Activated naive CD8-positive, alpha-beta T cell treated with anti-CD3 and anti-CD28 coated beads, Interleukin-2, amount 10 ng/mL, durations not matched to agents 7 days and 5 days (primary cell): ENCODE measurements around the gene SPAAR. TPM values are rescaled to one million over a fixed set of nuclear protein-coding genes. Genes with fewer than 3 reads are reported as not detected.
"Not testable (repeated sequence)": the region's sequence is repeated elsewhere in the genome, so short reads cannot be mapped to it uniquely, and the experiment has no call there.

ENCODE experiments used
- ATAC-seq: fragments of 150-1000 bp; cut with Tn5 transposase; one replicate; pipeline ENCODE4 v1.10.0; 2021; ENCODE audit warnings: low read depth, moderate library complexity
- POLR2A ChIA-PET: fragments of 350-600 bp; sonication (Branson Sonifier 250); formaldehyde crosslinking; loops from one replicate; lab custom pipeline; 2021; ENCODE audit warnings: antibody characterized with exemption; lab: Charles Lee
- DNase-seq: peaks from one replicate; pipeline ENCODE4 v3.0.0; 2021
- H3K27ac Mint-ChIP-seq: one replicate; pipeline ENCODE4 v1.8.0; 2022; ENCODE audit warnings: mild to moderate bottlenecking, mixed read lengths
- H3K27me3 Mint-ChIP-seq: one replicate; pipeline ENCODE4 v1.8.0; 2022; ENCODE audit warnings: mild to moderate bottlenecking, moderate library complexity, mixed read lengths
- H3K36me3 Mint-ChIP-seq: one replicate; pipeline ENCODE4 v1.8.0; 2021; ENCODE audit warnings: mild to moderate bottlenecking, mixed read lengths
- H3K4me1 Mint-ChIP-seq: one replicate; pipeline ENCODE4 v1.8.0; 2021; ENCODE audit warnings: mixed read lengths
- H3K4me3 Mint-ChIP-seq: one replicate; pipeline ENCODE4 v1.8.0; 2022; ENCODE audit warnings: mild to moderate bottlenecking, moderate library complexity, mixed read lengths
- H3K9me3 Mint-ChIP-seq: one replicate; pipeline ENCODE4 v1.8.0; 2021; ENCODE audit warnings: mixed read lengths
- total RNA-seq, 2 experiments: library from RNA; stranded (reverse); gene quantifications; one replicate each; pipeline ENCODE4 v1.2.3, GENCODE V29; 2021

SPAAR gene
- total RNA-seq, 2 experiments from 2014 or later = not detected

DNA sequence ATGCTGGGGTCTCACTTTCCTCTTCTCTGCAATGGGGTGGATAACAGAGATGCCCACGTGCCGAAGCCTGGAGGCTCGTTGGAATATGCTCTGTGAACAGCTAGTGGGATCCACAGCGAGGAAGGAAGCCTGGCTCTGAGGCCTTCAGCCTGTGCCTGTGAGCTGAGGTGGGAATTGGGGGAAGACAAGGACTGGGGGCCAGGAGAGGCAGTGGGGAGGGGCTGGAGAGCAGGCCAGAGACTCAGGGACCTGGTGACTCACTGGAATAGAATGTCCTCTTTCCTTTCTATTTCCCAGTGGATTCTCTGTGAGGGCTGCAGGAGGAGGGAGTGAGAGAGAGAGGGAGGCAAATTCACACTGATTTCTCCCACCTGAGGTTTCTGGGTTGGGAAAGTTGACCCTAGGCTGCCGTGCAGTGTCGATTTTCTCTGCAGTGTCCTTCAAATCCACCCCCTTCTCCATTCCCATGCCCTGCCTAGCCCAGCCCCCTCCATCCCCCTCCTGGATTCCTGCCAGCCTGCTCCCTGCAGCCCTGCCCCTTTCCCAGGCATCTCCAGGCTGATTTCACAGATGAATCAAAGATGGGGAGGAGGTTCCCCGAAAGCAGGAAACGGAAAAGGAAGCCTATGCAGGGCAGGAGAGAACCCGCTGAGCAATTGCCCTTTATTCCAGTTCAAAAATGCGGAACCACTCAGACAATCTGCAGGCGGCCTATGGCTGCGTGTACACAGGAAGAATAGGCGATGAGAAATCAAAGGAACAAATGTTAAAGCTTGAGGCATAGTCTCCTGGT, 1.4 kb upstream of the SPAAR start:
- Mint-ChIP-seq H3K4me3 (no peak overlapping the region), H3K27me3 (no peaks in the 10 kb centered on the region), H3K36me3 (no peaks in the 10 kb centered on the region), H3K4me1 (peaks cover 23% of the 10 kb centered on the region), H3K27ac (peak overlapping the region; percentile 60), H3K9me3 (no peaks in the 10 kb centered on the region)
- ATAC-seq (no peak), DNase-seq (no peak)
- POLR2A ChIA-PET = no interaction called here

DNA sequence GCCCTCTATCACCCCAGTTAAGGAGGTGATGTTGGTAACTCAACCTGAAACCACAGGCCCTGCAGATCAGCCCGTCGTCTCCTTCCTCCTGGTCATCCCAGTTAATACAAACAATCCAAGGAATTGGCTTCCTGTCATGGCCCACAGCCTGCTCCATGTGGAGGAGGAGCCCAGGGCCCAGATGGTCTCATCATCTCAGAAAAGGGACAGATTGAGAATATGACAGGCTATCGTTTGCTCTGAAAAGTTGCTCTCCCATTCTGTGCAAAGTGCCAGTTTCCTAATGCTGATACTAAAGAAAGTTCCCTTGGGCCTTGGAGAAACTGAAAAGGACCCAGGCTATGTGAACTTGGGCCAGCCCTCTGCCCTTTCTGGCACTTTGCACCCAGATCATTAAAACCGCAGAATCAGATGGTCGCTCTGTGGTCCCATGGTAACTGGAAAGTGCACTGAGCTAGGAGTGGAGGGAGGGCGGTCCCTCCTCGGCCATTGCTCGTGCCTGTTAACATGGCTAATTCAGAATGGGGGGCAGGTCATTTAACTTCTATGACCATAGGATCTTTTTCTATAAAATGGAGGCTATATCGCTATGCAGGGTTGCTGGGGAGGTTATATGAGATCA, 675 bp upstream of the SPAAR start:
- POLR2A ChIA-PET = no interaction called here
- H3K4me3 Mint-ChIP-seq = no peak overlapping the region
- H3K27ac Mint-ChIP-seq = peak overlapping the region; percentile 60

GRCh38 chr9:35909687-35910612, 660 bp downstream of the SPAAR start:
- POLR2A ChIA-PET = no interaction called here
- Mint-ChIP-seq H3K9me3 (no peaks in the 10 kb centered on the region), H3K27ac (peak overlapping the region; percentile 14), H3K4me1 (peaks cover 21% of the 10 kb centered on the region), H3K27me3 (no peaks in the 10 kb centered on the region), H3K36me3 (no peaks in the 10 kb centered on the region), H3K4me3 (no peak overlapping the region)
- ATAC-seq (no peak), DNase-seq (no peak)

More for the DNA sequence above, 675 bp upstream of the SPAAR start:
- Mint-ChIP-seq H3K9me3 (no peaks in the 10 kb centered on the region), H3K4me1 (peaks cover 21% of the 10 kb centered on the region), H3K36me3 (no peaks in the 10 kb centered on the region), H3K27me3 (no peaks in the 10 kb centered on the region)
- ATAC-seq (no peak), DNase-seq (no peak)

- Mint-ChIP-seq H3K4me1 (peaks cover 21% of the 10 kb centered on the region), H3K27ac (peak overlapping the region; percentile 93), H3K36me3 (no peaks in the 10 kb centered on the region), H3K27me3 (no peaks in the 10 kb centered on the region), H3K4me3 (peak overlapping the region; percentile 75), H3K9me3 (no peaks in the 10 kb centered on the region)
- DNase-seq (peak; percentile 50), ATAC-seq (peak; percentile 62)
- POLR2A ChIA-PET = interaction anchor here (0.5 kb wide), 1 partner anchor 275 kb away, joined by 5 read pairs; no protein-coding TSS in a partner anchor
These were observed 1.5 kb downstream of the SPAAR start for GRCh38 chr9:35910613-35911359.

- no peaks in the 10 kb centered on the region for H3K27me3 Mint-ChIP-seq
- no peak for ATAC-seq
- no peak overlapping the region for H3K4me3 Mint-ChIP-seq
- no peak overlapping the region for H3K27ac Mint-ChIP-seq
- peaks cover 21% of the 10 kb centered on the region for H3K4me1 Mint-ChIP-seq
- no peak for DNase-seq
- POLR2A ChIA-PET = interaction anchor here (0.5 kb wide), 1 partner anchor 274 kb away, joined by 5 read pairs; no protein-coding TSS in a partner anchor
- H3K9me3 Mint-ChIP-seq = no peaks in the 10 kb centered on the region
- no peaks in the 10 kb centered on the region for H3K36me3 Mint-ChIP-seq
These were observed 2.4 kb downstream of the SPAAR start for GRCh38 chr9:35911690-35912089.

DNA sequence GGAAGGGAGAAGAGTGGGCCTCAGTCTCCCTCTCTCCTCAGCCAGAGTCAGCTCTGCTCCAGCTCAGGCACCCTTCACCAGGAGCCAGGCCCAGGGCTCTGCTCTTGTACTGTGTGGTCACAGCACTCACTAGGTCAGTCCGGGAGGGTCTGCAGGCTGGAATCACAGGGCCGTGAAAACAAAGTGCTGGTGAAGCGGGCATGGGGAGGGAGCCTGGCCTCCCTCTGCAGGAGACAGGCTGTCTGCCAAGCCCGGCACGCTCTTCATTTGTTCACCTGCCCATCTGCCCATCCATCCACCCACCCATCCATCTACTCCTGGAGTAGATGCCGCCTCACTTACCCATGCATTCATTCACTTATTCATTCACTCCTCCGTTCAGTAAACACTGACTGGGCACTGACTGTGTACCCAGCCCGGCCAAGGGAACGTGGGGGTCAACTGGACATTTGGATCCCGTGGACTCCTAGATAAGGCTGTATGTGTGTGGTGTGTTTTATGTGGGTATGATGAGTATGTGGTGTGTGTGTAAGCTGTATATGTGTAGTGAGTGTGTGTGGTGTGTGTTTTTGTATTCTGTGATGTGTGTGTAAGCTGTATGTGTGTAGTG, 3.6 kb downstream of the SPAAR start:
- ATAC-seq = no peak
- H3K4me3 Mint-ChIP-seq = no peak overlapping the region

DNA sequence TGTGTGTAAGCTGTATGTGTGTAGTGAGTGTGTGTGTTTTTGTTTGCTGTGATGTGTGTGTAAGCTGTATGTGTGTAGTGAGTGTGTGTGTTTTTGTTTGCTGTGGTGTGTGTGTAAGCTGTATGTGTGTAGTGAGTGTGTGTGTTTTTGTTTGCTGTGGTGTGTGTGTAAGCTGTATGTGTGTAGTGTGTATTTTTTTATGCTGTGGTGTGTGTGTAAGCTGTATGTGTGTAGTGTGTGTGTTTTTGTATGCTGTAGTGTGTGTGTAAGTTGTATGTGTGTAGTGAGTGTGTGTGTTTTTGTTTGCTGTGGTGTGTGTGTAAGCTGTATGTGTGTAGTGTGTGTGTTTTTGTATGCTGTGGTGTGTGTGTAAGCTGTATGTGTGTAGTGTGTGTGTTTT, 4.1 kb downstream of the SPAAR start:
- H3K36me3 Mint-ChIP-seq = not testable (repeated sequence)

More for the DNA sequence above, 3.6 kb downstream of the SPAAR start:
- Mint-ChIP-seq H3K36me3 (no peaks in the 10 kb centered on the region), H3K9me3 (no peaks in the 10 kb centered on the region), H3K4me1 (peaks cover 19% of the 10 kb centered on the region), H3K27ac (no peak overlapping the region), H3K27me3 (no peaks in the 10 kb centered on the region)
- DNase-seq = no peak
- POLR2A ChIA-PET = no interaction called here

DNA sequence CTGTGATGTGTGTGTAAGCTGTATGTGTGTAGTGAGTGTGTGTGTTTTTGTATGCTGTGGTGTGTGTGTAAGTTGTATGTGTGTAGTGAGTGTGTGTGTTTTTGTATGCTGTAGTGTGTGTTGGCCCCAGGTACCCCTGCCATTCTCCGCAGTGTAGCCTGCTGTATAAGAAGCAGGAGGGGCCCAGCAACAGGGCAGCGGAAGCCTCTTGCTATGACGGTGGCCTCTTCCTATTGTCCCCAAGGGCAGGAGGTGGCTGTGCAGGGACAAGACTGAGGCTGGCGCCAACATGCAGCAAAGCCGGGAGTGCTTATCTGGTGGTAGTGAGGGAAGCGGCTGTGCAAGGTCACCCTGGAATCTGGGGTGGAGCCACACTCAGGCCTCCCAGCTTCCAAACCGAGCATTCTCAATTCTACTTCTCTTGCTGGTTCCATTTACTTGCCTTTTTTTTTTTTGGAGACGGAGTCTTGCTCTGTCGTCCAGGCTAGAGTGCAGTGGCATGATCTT, 5.1 kb downstream of the SPAAR start:
- Mint-ChIP-seq H3K9me3 (no peaks in the 10 kb centered on the region), H3K36me3 (no peaks in the 10 kb centered on the region), H3K27me3 (no peaks in the 10 kb centered on the region), H3K4me1 (peaks cover 15% of the 10 kb centered on the region), H3K4me3 (no peak overlapping the region), H3K27ac (no peak overlapping the region)
- POLR2A ChIA-PET = no interaction called here
- DNase-seq (peak; percentile 37), ATAC-seq (peak; percentile 37)

More for the DNA sequence above, 4.1 kb downstream of the SPAAR start:
- H3K27ac Mint-ChIP-seq, DNase-seq, ATAC-seq, POLR2A ChIA-PET, H3K27me3 Mint-ChIP-seq, H3K4me3 Mint-ChIP-seq, H3K9me3 Mint-ChIP-seq: not testable (repeated sequence)
- peaks cover 16% of the 10 kb centered on the region for H3K4me1 Mint-ChIP-seq

DNA sequence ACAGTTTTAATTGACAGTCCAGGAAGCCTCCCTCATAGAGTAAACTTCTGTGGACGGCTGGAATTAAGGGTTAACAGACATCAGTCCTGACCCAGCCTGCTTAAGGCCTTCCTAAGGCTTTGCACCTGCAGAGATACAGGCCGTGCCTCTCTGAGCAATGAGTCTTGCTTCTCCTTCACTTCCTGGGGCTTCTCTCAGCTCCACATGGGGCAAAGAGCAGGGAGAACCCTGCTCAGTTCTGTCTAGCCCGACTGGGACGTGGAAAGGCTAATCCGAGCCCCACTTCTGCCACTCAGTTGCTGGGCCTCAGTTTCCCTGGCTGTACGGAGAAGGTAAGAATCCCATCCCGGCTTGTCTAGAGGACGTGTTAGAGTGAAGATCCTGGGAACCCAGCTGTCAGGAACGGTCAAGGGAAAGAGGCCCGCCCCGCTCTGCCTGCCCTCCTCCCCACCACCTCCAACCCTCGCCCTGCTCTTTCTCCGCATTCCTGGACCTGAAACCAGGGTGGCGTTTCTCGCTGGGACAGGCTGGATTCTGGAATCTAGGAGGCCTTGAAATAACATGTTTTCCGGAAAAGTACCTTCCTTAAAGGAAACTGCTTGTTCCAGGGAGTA, 6.5 kb downstream of the SPAAR start:
- Mint-ChIP-seq H3K4me3 (no peak overlapping the region), H3K27me3 (no peaks in the 10 kb centered on the region), H3K9me3 (no peaks in the 10 kb centered on the region), H3K27ac (no peak overlapping the region), H3K36me3 (no peaks in the 10 kb centered on the region), H3K4me1 (peaks cover 7% of the 10 kb centered on the region)
- POLR2A ChIA-PET = no interaction called here
- DNase-seq = no peak
- ATAC-seq = no peak

GRCh38 chr9:35917261-35917660, 8.0 kb downstream of the SPAAR start:
- H3K4me3 Mint-ChIP-seq = no peak overlapping the region
- DNase-seq (no peak), ATAC-seq (no peak)
- H3K27ac Mint-ChIP-seq = no peak overlapping the region
- H3K9me3 Mint-ChIP-seq = no peaks in the 10 kb centered on the region
- POLR2A ChIA-PET = interaction anchor here (0.6 to 1.4 kb wide), 2 partner anchors 23 to 280 kb away, joined by 3 read pairs; no protein-coding TSS in a partner anchor
- no peaks in the 10 kb centered on the region for H3K36me3 Mint-ChIP-seq
- no peaks in the 10 kb centered on the region for H3K4me1 Mint-ChIP-seq
- H3K27me3 Mint-ChIP-seq = no peaks in the 10 kb centered on the region

DNA sequence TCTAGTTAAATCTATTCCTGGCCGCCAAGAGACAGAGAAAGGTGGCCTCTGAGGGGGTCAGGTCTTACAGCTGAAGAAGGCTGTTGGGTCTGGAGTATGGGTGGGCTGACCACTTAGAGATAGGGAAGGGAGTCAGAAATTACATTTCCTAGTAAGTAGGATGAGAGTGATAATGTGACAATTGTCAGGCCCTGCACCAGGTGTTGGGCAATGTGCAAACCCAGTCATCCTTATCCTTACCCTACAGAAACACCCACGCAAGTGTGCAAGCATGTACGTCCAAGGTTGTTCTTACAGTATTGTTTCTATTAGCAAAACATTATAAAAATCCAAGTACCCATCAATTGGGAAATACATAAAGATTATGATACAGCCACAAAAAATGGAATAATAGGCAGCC, 9.5 kb downstream of the SPAAR start:
- Mint-ChIP-seq H3K4me3 (no peak overlapping the region), H3K4me1 (no peaks in the 10 kb centered on the region), H3K9me3 (no peaks in the 10 kb centered on the region), H3K27ac (no peak overlapping the region), H3K27me3 (no peaks in the 10 kb centered on the region), H3K36me3 (no peaks in the 10 kb centered on the region)
- DNase-seq = no peak
- no peak for ATAC-seq
- POLR2A ChIA-PET = no interaction called here
